Effector memory CD4-positive, alpha-beta T cell (primary cell): Measurements from ENCODE around the gene FBXO3.
"Not testable (repeated sequence)": the region's sequence is repeated elsewhere in the genome, so short reads cannot be mapped to it uniquely, and the experiment has no call there.

Experiments used
- DNase-seq, 3 donors: peaks; one replicate each; pipeline ENCODE4 v3.0.0-alpha.2; 2020
- H3K27ac ChIP-seq: 2 replicates; pipeline ENCODE4 v1.7.0; 2013; ENCODE audit warnings: mild to moderate bottlenecking, low read length, moderate library complexity; ENCODE audit not compliant: insufficient read depth, poor library complexity, severe bottlenecking
- H3K27me3 ChIP-seq: replicated peaks from 2 replicates; pipeline ENCODE4 v1.7.0; 2013; ENCODE audit warnings: mild to moderate bottlenecking, low read length; ENCODE audit not compliant: insufficient read depth, control insufficient read depth, poor library complexity, severe bottlenecking
- H3K36me3 ChIP-seq: 2 replicates; pipeline ENCODE4 v1.7.0; 2013; ENCODE audit warnings: mild to moderate bottlenecking, low read length, moderate library complexity; ENCODE audit not compliant: control insufficient read depth, insufficient read depth
- H3K4me1 ChIP-seq: 2 replicates; pipeline ENCODE4 v1.7.0; 2013; ENCODE audit warnings: low read length, mild to moderate bottlenecking; ENCODE audit not compliant: control insufficient read depth, insufficient read depth, poor library complexity, severe bottlenecking
- H3K4me3 ChIP-seq: 2 replicates; pipeline ENCODE4 v1.7.0; 2013; ENCODE audit warnings: low read length, low read depth, mild to moderate bottlenecking; ENCODE audit not compliant: insufficient read depth, poor library complexity, severe bottlenecking
- H3K9me3 ChIP-seq: 2 replicates; pipeline ENCODE4 v1.7.0; 2013; ENCODE audit warnings: mild to moderate bottlenecking, low read length, moderate library complexity; ENCODE audit not compliant: control insufficient read depth

FBXO3 gene

DNA sequence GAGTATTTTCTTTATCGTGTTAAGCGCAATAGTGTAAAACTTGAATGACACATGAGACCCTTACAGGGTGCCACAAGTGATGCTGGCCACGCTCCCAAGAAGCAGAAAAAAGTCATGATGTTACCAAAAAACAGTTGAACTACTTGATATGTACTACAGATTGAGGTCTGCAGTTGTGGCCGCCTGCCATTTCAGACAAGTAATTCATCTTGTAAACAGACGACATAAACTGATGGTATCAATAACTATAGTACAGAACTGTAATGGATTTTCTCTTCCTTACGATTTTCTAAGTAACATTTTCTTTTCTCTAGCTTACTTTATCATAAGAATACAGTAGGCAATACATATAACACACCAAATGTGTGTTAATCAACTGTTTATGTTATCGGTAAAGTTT lies 43.6 kb downstream of the FBXO3 start:
- H3K4me1 ChIP-seq: peaks cover 9% of the 10 kb centered on the region
- no peaks in the 10 kb centered on the region for H3K27me3 ChIP-seq
- H3K9me3 ChIP-seq: no peaks in the 10 kb centered on the region
- DNase-seq: no peak
- no peak overlapping the region for H3K27ac ChIP-seq
- H3K4me3 ChIP-seq: no peak overlapping the region
- H3K36me3 ChIP-seq: no peaks in the 10 kb centered on the region

DNA sequence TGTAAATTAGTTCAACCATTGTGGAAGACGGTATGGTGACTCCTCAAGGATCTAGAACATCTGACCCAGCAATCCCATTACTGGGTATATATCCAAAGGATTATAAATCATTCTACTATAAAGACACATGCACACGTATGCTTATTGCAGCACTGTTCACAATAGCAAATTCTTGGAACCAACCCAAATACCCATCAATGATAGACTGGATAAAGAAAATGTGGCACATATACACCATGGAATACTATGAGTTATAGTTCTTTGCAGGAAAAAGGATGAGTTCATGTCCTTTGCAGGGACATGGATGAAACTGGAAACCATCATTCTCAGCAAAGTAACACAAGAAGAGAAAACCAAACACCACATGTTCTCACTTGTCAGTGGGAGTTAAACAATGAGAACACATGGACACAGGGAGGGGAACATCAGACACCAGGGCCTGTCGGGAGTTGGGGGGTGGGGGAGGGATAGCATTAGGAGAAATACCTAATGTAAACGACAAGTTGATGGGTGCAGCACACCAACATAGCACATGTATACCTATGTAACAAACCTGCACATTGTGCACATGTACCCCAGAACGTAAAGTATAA lies 45.2 kb downstream of the FBXO3 start:
- H3K27ac ChIP-seq, DNase-seq, H3K27me3 ChIP-seq, H3K9me3 ChIP-seq, H3K4me1 ChIP-seq, H3K4me3 ChIP-seq, H3K36me3 ChIP-seq: not testable (repeated sequence)

DNA sequence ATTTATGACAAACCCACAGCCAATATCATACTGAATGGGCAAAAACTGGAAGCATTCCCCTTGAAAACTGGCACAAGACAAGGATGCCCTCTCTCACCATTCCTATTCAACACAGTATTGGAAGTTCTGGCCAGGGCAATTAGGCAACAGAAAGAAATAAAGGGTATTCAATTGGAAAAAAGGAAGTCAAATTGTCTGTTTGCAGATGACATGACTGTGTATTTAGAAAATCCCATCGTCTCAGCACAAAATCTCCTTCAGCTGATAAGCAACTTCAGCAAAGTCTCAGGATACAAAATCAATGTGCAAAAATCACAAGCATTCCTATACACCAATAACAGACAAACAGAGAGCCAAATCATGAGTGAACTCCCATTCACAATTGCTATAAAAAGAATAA lies 46.8 kb downstream of the FBXO3 start:
- not testable (repeated sequence) for H3K4me1 ChIP-seq, DNase-seq, H3K27me3 ChIP-seq, H3K36me3 ChIP-seq, H3K4me3 ChIP-seq, H3K9me3 ChIP-seq, H3K27ac ChIP-seq

DNA sequence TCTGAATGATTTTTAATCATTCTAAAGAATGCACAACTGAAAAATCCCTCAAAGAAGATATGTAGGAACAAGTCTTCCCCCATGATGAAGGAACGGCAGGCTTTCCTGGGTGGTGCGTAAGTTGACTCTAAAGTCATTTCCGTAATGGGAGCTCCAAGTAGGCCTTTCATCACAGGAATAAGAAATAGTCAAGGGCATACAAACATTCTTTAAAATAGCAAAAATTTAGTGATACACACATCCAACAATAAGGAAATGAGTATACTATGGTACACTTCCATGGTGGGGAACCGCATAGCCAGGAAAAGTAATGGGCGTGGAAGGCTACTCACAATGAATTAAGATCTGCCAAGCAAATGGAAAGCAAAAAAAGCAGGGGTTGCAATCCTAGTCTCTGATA lies 48.8 kb downstream of the FBXO3 start:
- no peaks in the 10 kb centered on the region for H3K4me1 ChIP-seq
- H3K9me3 ChIP-seq: no peaks in the 10 kb centered on the region
- no peaks in the 10 kb centered on the region for H3K27me3 ChIP-seq
- H3K4me3 ChIP-seq: no peak overlapping the region
- no peak for DNase-seq
- H3K27ac ChIP-seq: no peak overlapping the region
- H3K36me3 ChIP-seq: peaks cover 9% of the 10 kb centered on the region

DNA sequence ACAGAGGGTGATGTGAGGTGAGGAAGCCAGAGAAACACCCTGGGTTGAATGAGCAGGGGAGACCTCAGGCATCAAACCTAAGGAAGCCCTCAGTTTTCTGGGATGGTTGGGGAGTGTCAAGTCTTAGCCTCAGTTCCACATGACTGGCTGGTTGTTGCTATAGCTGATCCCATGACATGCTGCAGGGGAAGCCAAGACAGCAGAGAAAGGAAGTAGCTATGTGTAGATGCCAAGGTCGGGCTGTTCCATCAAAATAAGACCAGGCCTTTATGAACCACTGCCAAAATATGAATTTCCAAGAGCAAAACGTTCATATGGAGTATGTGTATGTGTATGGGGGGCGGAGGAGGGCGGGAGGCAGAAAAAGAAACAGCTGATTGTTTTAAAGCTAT lies 49.7 kb downstream of the FBXO3 start:
- H3K4me1 ChIP-seq: no peaks in the 10 kb centered on the region
- no peak overlapping the region for H3K4me3 ChIP-seq
- H3K9me3 ChIP-seq: no peaks in the 10 kb centered on the region
- H3K27ac ChIP-seq: no peak overlapping the region
- DNase-seq: no peak
- peaks cover 12% of the 10 kb centered on the region for H3K36me3 ChIP-seq
- no peaks in the 10 kb centered on the region for H3K27me3 ChIP-seq

DNA sequence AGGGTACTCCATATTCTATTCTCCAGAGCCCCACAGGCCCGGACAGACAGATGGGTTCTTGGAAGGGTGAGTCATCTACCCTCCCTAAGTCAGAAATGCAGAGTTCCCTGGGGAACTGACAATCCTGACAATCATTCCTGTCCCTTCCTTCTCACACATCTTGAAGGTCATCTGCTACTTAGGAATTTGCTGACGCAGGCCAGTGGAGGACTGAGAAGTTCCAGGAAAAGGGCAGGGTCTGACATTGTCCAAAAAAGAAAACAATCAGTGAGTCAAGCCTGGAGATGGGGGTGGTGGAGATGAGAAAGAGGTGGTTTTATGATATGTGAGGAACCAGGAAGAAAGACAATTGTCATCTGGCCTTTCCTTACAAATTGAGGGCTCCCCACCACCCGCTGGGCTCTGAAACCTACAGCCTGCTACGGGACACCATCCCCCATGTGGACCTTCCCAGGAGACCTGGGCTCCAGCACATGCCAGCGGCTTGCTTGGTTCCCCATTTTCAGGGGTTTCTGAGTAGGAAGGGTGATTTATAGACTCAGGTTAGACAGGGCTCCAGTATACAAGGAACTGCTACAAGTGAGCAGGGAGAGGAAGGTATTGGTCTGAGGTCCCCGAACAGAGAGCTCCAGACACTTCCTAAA lies 51.0 kb downstream of the FBXO3 start:
- H3K27me3 ChIP-seq: no peaks in the 10 kb centered on the region
- no peak for DNase-seq
- H3K36me3 ChIP-seq: peaks cover 14% of the 10 kb centered on the region
- H3K4me3 ChIP-seq: no peak overlapping the region
- no peaks in the 10 kb centered on the region for H3K9me3 ChIP-seq
- no peaks in the 10 kb centered on the region for H3K4me1 ChIP-seq
- H3K27ac ChIP-seq: no peak overlapping the region

DNA sequence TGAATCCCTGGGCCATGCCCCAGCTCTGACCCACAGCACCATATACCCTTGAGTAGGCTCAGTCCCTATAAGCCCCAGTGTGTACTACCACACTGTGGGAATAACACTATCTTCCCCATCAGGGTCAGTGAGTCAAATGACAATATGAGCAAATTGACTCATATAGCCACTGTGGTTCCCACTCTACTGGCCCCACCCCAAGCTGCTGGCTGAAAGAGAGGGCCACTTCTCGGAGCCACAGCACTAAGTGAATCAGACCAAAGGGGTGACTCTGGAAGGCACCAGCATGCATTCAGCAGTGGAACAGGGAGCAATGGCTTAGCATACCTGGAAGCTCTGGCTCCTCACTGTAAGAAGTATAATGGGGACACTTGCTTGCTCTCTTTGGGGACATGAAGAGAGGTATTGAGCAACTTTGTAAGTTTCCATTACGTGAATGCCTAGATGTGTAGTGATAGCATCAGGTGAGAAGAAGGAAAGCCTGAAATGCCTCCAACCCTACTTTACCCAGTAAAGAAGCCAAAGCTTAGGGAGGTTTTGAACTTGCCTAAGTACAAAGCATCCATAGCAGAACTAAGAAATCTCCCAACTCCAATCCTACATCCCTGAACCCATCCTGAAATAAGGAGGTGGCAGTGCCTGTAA lies 51.6 kb downstream of the FBXO3 start:
- peaks cover 14% of the 10 kb centered on the region for H3K36me3 ChIP-seq
- no peaks in the 10 kb centered on the region for H3K4me1 ChIP-seq
- H3K9me3 ChIP-seq: no peaks in the 10 kb centered on the region
- no peak overlapping the region for H3K27ac ChIP-seq
- H3K27me3 ChIP-seq: no peaks in the 10 kb centered on the region
- H3K4me3 ChIP-seq: no peak overlapping the region
- no peak for DNase-seq

DNA sequence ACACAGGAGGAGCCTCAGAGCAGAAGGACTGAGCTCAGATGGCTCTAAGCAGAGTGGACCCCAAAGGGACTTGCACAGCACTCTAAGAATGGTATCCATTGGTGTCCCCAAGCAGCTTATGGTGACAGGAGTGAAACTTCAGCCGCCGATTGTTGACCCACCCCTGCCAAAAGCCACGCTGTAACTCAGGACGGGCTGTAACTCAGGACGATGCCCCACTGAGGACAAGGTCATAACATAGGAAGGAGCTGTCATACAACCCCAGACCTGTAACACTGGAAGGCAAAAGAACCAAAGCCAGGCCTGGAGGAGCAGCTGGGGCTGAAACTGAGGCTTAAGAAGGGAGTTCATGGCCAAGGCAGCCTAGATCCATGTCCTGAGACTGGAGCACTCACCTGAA lies 52.3 kb downstream of the FBXO3 start:
- DNase-seq: no peak
- H3K4me3 ChIP-seq: no peak overlapping the region
- H3K4me1 ChIP-seq: no peaks in the 10 kb centered on the region
- peaks cover 18% of the 10 kb centered on the region for H3K36me3 ChIP-seq
- H3K27ac ChIP-seq: no peak overlapping the region
- H3K9me3 ChIP-seq: no peaks in the 10 kb centered on the region
- H3K27me3 ChIP-seq: no peaks in the 10 kb centered on the region

DNA sequence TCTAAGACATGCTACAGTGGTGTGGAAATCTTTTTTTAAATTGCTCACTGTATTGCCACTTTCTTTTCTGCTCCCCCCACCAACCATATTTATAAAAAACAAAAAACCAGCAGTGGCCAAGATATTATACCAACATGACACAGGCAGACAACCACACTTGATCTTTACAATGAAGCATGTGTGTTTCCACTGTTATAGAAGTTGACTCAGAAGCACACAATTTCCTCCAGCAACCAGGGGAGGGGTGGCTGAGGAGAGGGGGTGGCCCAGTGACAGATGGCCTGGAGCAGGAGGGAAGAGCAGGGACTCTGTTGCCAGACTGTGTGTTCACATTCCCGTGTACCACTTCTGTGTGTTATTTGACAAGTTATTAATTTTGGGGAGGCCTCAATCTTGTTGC lies 52.9 kb downstream of the FBXO3 start:
- no peak for DNase-seq
- Histone ChIP-seq H3K36me3 (peaks cover 24% of the 10 kb centered on the region), H3K9me3 (no peaks in the 10 kb centered on the region), H3K27ac (no peak overlapping the region), H3K4me1 (no peaks in the 10 kb centered on the region), H3K4me3 (no peak overlapping the region), H3K27me3 (no peaks in the 10 kb centered on the region)

DNA sequence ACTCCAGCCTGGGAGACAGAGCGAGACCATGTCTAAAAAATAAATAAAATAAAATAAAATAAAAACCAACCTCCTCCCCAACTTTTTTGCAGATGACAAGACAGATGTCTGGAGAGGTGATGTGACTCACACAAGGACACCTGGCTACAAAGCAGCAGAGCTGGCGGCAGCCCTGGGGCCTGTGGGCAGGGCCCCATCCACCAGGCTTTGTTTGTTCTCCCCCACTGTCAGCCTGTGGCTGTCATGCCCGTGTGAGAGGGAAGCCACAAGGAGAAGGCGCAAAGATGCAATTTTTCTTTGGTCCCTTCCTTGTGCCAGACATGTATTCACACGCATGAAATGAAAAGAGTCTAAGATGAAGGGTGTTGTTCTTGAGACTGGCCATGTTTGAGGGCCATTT lies 54.7 kb downstream of the FBXO3 start:
- no peak overlapping the region for H3K27ac ChIP-seq
- H3K36me3 ChIP-seq: peaks cover 24% of the 10 kb centered on the region
- DNase-seq: no peak
- H3K4me3 ChIP-seq: no peak overlapping the region
- H3K27me3 ChIP-seq: no peaks in the 10 kb centered on the region
- H3K4me1 ChIP-seq: no peaks in the 10 kb centered on the region
- no peaks in the 10 kb centered on the region for H3K9me3 ChIP-seq
